DND-41 (cell line): ENCODE data around the gene ARHGAP5.

ENCODE experiments used
- EZH2 ChIP-seq: IDR thresholded peaks from 3 replicates; pipeline ENCODE4 v1.6.1; 2012; ENCODE audit warnings: borderline replicate concordance, low read depth, mild to moderate bottlenecking, moderate library complexity, low read length, inconsistent platforms; ENCODE audit not compliant: severe bottlenecking
- TF ChIP-seq, protein P1 (sequence below): IDR thresholded peaks from 2 replicates; pipeline ENCODE4 v1.5.1; 2012; ENCODE audit warnings: borderline replicate concordance, low read length, moderate library complexity, mild to moderate bottlenecking; ENCODE audit not compliant: poor library complexity, severe bottlenecking; ENCODE audit errors: extremely low read depth

DNA sequence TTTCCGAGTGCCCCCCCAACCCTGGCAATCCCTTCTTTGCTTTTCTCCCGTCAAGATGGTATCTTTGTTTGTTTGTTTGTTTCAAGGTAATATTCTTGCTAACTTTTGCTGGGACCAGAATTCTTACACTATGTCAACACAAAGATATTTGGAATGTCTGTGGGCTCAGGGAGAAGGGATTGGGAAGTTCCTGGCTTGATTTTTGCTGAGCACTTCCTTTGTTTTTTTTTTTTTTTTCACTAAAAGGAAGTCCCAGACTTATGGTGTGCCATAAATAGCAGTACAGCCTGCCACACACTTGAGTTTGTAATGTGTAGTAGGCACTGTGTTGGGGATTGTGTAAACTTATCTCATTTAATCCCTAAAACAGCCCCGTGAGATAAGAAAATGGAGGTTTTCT is 113.6 kb downstream of the ARHGAP5 start:
- TF ChIP-seq, protein P1, sequence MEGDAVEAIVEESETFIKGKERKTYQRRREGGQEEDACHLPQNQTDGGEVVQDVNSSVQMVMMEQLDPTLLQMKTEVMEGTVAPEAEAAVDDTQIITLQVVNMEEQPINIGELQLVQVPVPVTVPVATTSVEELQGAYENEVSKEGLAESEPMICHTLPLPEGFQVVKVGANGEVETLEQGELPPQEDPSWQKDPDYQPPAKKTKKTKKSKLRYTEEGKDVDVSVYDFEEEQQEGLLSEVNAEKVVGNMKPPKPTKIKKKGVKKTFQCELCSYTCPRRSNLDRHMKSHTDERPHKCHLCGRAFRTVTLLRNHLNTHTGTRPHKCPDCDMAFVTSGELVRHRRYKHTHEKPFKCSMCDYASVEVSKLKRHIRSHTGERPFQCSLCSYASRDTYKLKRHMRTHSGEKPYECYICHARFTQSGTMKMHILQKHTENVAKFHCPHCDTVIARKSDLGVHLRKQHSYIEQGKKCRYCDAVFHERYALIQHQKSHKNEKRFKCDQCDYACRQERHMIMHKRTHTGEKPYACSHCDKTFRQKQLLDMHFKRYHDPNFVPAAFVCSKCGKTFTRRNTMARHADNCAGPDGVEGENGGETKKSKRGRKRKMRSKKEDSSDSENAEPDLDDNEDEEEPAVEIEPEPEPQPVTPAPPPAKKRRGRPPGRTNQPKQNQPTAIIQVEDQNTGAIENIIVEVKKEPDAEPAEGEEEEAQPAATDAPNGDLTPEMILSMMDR: no peak
- no peak for TF ChIP-seq EZH2
